Non-pigmented ciliary epithelial cell (primary cell): ENCODE results near the gene AMFR.

ENCODE experiments used
- DNase-seq: peaks from one replicate; pipeline ENCODE4 v3.0.0-alpha.2; 2010; ENCODE audit warnings: low read depth

The AMFR gene

DNA sequence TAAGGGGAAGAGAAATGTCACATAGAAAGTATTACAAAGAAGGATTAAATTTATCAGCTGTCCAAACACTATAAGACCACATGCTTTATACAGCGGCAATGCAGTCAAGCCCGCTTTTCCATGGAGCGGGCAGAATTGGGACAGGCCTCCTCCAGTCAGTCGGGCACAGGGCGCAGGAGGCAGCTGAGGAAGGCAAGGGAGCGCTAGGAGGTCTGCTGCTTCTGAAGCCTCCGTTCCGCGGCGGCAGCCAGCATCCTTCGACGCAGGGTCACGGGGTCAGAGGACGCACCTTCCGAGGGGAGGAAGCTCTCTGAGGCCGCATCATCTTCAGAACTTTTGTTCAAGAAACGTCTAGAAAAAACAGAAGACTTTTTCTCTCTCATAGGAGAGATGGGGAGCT is 62.6 kb downstream of the AMFR start:
- DNase-seq = no peak

DNA sequence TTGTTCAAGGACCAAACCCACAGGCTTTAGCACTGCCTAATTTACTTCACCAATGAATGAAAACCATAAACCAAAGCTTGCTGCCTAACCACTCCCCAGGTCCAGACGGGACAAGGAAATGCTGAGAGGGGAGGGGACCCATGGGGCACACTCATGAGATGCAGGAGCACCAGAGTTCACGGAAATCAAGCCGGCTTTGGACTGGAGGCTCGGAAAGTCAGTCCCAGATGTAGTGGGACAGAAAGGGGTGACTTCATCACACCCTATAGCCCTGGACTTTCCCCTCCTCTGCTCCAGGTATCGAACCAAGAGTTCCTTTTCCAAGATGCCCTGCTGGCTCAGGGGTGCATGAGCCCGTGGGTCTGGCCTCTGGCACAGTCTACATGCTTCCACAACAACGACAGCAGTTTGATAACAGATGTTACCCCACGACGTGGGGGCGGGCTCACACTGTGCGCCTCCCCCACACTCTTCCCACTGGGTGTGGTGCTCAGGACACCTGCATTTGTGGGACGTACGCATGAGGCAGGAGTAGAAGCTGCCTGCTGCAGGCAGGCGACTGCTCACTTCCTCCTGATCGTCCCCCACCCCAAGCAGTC is 63.2 kb downstream of the AMFR start:
- DNase-seq = no peak

DNA sequence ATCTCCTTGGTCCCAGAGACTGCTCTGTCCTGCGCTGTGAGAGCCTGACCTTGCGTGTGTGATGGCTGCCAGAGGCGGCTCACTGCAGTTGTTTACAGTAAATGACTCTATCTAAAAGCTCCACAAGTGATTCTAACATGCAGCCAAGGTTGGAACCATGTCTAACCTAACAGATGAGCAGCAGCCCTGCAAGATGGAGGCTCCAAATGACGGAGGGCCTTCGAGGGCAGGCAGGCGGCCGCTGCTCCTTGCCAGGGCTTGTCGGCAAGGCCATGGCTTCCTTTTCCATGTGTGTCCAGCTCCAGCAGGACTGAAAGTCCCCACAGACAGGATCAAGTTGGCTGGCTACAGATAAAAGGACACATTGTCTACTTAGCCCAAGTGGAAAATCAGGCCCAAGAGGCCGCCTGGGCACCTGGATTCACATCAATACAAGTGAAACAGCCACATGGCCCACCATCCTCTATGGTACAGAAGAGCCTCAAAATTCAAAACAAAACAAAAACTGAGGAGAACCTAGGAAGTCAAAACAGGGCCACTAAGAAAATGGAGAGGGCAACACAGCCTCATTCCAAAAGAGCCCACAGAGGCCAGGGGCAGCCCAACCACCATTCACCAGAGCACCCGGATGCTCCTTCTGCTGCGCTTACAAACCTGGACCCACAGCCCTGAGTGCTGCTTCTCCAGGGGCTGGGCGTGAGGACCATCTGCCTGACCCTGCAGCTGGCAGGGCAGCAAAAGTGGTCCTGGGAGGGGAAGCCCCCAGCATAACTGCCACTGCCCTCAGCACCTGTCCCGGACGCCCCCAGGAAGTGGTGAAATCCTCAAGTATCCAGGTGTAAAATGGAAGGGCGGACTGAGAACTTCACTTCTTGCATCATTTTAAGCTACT is 65.0 kb downstream of the AMFR start:
- DNase-seq = no peak

GRCh38 chr16:56357765-56358322 is 67.5 kb downstream of the AMFR start:
- no peak for DNase-seq

GRCh38 chr16:56357241-56357764 is 68.0 kb downstream of the AMFR start:
- peak; percentile 27 for DNase-seq

DNA sequence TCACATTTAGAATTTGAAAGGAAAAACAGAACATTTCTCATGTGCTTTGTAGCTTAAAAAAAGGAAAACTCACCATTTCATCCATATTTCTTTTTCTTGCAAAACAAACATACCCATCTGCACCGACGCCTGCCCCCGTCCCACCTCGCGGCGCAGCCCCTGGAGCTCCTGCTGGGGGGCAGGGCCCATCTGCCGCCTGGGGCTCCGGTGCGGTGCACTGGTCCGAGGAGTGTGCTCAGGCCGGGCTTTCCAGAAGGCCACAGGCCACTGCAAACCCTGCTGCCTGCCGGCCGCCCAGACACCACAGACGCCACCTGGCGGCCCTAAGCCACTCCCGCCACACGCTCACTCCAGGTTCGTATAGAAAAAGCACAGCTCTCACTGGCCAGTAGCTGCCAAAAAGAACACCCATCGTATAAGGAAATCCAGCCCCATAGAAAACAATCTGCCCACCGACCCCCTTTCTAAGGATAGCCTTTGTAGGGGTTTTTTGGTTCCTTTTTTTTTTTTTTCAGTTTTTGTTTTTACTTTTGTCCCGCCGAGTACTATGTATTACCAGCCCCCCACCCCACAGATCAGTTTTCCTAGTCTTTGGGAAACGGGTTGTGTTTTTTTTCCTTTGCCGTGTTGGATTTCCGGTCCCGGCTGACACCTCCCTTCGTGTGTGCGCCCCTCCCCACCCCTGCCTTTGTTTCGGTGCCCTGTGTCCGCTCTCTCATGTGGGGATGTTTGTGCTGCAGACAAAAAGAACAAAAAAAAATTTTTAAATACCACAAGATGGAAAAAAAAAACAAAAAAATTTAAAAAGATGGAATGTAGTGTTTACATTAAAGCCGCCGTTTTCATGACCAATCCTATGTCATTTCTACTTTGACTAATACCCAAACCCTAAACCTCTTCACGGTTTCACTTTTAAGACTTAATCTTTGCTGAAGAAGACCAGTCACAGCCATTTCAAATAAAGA is 68.8 kb downstream of the AMFR start:
- peak; percentile 54 for DNase-seq

- no peak for DNase-seq
These were observed 69.5 kb downstream of the AMFR start for GRCh38 chr16:56355786-56356275.

DNA sequence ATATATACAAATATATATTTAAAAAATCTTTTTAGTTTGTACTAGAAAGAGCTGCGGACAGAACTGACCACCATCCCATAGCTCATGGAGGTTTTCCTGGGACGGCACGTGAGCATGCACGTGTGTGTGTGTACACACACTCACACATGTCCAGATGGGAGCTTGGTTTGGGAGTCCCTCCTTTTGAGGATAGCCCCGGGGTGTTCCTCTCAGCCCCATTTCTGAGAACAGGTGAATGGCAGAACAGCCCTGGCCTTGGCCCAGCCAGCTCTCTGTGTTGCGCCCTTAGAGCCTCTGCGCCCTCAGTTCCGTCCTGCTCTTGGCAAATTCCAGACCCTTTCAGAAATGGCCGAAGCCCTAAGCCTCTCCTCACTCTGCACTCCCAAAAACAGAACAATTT is 70.1 kb downstream of the AMFR start:
- DNase-seq = no peak

DNA sequence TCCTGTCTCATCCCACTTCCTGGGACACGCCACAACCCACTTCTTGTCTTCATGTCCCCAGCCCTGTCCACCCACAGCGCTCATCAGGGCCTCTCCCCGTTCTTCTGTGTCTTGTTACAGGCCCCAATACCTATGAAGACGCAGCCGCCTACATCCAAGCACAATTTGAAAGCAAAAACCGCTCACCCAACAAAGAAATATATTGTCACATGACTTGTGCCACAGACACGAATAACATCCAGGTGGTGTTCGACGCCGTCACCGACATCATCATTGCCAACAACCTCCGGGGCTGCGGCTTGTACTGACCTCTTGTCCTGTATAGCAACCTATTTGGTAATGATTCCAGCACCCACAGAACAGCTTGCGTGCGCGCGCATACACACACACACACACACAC is 70.6 kb downstream of the AMFR start:
- no peak for DNase-seq

GRCh38 chr16:56354016-56354415 is 71.3 kb downstream of the AMFR start:
- DNase-seq = no peak

DNA sequence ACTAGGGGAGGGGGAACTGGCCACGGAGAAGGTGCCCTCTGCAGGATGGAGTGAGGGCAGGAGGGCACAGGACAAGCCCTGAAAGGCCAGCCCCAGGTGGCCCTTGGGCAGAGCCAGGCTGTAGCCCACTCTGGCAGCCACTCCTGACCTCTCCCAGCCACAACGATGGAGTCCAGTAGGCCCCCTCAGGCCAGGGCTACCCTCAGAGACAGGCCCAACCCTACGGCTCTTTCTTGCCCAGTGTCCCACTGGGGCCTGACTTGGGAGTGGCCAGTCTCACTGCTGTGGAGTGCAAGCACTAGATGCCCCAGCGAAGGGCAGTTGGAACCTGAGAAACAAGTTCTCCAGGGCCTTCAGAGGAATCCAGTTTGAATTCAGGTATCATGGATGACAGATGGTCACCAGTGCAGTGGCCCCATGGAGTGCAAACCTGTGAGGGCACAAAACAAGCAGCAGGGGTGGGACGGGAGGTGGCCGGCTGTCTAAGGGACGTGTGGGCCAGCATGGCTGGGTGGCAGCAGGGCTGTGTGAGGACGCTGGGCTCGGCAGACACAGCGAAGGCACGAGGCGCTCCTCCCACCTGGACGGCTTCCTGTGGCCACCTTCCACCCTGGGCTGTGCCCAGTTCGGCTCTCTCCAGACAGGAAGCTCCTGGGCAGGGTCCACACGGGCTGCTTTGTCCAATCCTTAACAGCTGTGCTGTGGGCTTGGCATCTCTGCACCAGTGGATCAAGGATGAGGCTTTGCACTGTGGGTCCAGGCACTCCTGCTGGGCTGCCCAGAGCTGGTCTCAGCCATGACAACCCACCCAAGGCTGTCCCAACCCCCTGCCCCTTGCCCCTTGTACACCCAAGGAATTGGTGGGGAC is 72.1 kb downstream of the AMFR start:
- DNase-seq = no peak

- no peak for DNase-seq
These were observed 72.8 kb downstream of the AMFR start for GRCh38 chr16:56352351-56353053.

GRCh38 chr16:56351481-56351880 is 73.9 kb downstream of the AMFR start:
- DNase-seq = no peak

- no peak for DNase-seq
These were observed 74.6 kb downstream of the AMFR start for GRCh38 chr16:56350491-56351405.

GRCh38 chr16:56349711-56350161 is 75.6 kb downstream of the AMFR start:
- no peak for DNase-seq

DNA sequence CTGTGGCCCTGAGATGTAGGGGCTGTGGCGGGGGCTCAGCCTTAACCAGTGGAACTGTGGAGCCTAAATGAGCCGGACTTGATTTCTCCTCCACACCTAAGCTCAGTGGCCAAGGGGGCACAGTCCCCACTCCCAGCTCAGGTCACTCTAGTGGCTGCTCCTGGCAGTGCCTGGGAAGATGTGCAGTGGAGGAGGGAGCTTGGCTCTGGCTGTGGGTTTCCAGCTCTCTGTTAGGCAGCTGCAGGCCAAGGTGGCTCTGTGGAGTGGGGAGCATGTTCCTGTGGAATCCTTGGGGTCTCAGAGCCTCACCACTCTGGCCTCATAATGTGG is 76.3 kb downstream of the AMFR start:
- DNase-seq = no peak

GRCh38 chr16:56348168-56349085 is 76.9 kb downstream of the AMFR start:
- DNase-seq = no peak

DNA sequence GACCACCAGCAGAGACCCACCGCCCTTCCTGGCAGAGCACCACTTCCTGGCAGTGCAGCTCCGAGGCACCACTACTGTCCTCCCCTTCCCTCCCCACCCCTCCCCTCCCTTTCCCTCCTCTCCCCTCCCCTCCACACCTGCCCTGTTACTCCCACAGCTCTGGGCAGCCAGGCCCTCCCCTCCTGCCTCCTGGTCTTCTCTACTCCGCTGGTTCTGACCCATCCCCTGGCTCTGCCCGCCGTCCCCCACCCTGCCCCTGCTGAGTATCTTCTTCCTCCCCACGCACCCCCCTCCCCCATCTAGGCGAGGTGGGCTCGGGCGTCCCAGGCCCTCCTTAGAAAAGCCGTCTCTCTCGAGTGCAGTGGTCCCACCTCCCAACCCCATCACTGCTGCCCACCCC is 77.7 kb downstream of the AMFR start:
- DNase-seq = no peak
